Adrenal gland (tissue), 5 donors: ENCODE measurements around the gene RBMX.

Source experiments
- POLR2A ChIP-seq, 2 donors: fragments of 450-650 bp; IDR thresholded peaks; one replicate each; pipeline ENCODE4 v1.6.1; 2017; ENCODE audit warnings: antibody characterized with exemption in 2 of 2, mild to moderate bottlenecking in 2 of 2, moderate library complexity in 1 of 2
- TF ChIP-seq, protein P1 (sequence below), 6 experiments: fragments of 450-650 bp in 4 of 6; fragments of 200-600 bp in 2 of 6; sonication (generic) in 1 of 6; IDR thresholded peaks; 1 replicate in 5 of 6; 2 replicates in 1 of 6; pipeline versions ENCODE4 v1.5.1 to v1.8.0; 2016 to 2021; ENCODE audit warnings: antibody characterized with exemption in 6 of 6, mild to moderate bottlenecking in 2 of 6, moderate library complexity in 1 of 6
- donor health status: DM: no; HTN: no; CAD: no.

DNA sequence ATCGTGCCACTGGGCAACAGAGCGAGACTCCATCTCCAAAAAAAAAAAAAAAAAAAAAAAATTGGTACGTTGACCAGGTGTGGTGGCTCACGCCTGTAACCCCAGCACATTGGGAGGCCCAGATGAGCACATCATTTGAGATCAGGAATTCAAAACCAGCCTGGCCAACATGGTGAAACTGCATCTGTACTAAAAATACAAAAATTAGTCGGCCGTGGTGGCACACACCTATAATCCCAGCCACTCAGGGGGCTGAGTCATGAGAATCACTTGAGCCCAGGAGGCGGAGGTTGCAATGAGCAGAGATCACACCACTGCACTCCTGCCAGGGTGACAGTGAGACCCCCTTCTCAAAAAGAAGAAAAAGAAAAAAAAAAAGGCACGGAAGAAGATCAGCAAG lies 24.5 kb downstream of the RBMX start:
- TF ChIP-seq, protein P1, sequence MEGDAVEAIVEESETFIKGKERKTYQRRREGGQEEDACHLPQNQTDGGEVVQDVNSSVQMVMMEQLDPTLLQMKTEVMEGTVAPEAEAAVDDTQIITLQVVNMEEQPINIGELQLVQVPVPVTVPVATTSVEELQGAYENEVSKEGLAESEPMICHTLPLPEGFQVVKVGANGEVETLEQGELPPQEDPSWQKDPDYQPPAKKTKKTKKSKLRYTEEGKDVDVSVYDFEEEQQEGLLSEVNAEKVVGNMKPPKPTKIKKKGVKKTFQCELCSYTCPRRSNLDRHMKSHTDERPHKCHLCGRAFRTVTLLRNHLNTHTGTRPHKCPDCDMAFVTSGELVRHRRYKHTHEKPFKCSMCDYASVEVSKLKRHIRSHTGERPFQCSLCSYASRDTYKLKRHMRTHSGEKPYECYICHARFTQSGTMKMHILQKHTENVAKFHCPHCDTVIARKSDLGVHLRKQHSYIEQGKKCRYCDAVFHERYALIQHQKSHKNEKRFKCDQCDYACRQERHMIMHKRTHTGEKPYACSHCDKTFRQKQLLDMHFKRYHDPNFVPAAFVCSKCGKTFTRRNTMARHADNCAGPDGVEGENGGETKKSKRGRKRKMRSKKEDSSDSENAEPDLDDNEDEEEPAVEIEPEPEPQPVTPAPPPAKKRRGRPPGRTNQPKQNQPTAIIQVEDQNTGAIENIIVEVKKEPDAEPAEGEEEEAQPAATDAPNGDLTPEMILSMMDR (IDR thresholded peaks at IDR 0.05): no peak
- no peak for TF ChIP-seq POLR2A (IDR thresholded peaks at IDR 0.05)
